T-cell (primary cell): ENCODE measurements around the gene NPAS3. TPM values are rescaled to one million over a fixed set of nuclear protein-coding genes. Genes with fewer than 3 reads are reported as not detected.

ENCODE experiments used
- ATAC-seq, 4 experiments: fragments of 200-7000 bp in 3 of 4; fragments of 150-1000 bp in 1 of 4; cut with Tn5 transposase; replicated peaks in 1 of 4; 1 replicate in 3 of 4; 2 replicates in 1 of 4; pipeline ENCODE4 v1.10.0; 2021; ENCODE audit warnings: moderate library complexity in 3 of 4, mild to moderate bottlenecking in 2 of 4, moderate number of reproducible peaks in 1 of 4
- CTCF ChIA-PET, 2 donors: fragments of 300-600 bp; sonication (Branson Sonifier 250); formaldehyde crosslinking; loops; one replicate each; lab custom pipeline; 2022; ENCODE audit warnings: antibody characterized with exemption in 2 of 2; lab: Charles Lee
- POLR2A ChIA-PET, 2 donors: fragments of 300-600 bp; sonication (Branson Sonifier 250); formaldehyde crosslinking; loops; one replicate each; lab custom pipeline; 2022; ENCODE audit warnings: antibody characterized with exemption in 2 of 2; lab: Charles Lee
- DNase-seq, 35 experiments: peaks; one replicate each; pipeline versions ENCODE4 v3.0.0 to v3.0.0-alpha.2; 2013 to 2023
- H3K27ac ChIP-seq: one replicate; pipeline ENCODE4 v1.5.1; 2013; ENCODE audit warnings: low read length
- H3K27me3 ChIP-seq, 2 experiments: replicated peaks in 1 of 2; 1 replicate in 1 of 2; 2 replicates in 1 of 2; pipeline versions ENCODE4 v1.6.1 to v1.7.0; 2013; ENCODE audit warnings: low read length in 1 of 2, mixed read lengths in 1 of 2; ENCODE audit not compliant: control insufficient read depth in 2 of 2, insufficient read depth in 2 of 2; ENCODE audit errors: extremely low read depth in 1 of 2
- H3K36me3 ChIP-seq, 2 donors: 1 replicate in 1 of 2; 2 replicates in 1 of 2; pipeline versions ENCODE4 v1.6.1 to v1.7.0; 2013; ENCODE audit warnings: low read length in 1 of 2; ENCODE audit not compliant: control insufficient read depth in 2 of 2, insufficient read depth in 1 of 2; ENCODE audit errors: extremely low read depth in 1 of 2
- H3K4me1 ChIP-seq, 2 experiments: 1 replicate in 1 of 2; 2 replicates in 1 of 2; pipeline versions ENCODE4 v1.6.1 to v1.7.0; 2013; ENCODE audit warnings: low read length in 2 of 2, mixed read lengths in 1 of 2; ENCODE audit not compliant: insufficient read depth in 2 of 2, control insufficient read depth in 1 of 2; ENCODE audit errors: extremely low read depth in 1 of 2
- H3K4me3 ChIP-seq, 2 donors: 1 replicate in 1 of 2; 2 replicates in 1 of 2; pipeline versions ENCODE4 v1.5.1 to v1.7.0; 2013; ENCODE audit warnings: mild to moderate bottlenecking in 2 of 2, low read length in 1 of 2, moderate library complexity in 1 of 2; ENCODE audit not compliant: control insufficient read depth in 1 of 2; ENCODE audit errors: extremely low read depth in 1 of 2
- H3K9me3 ChIP-seq: 2 replicates; pipeline ENCODE4 v1.7.0; 2013
- H3K27ac Mint-ChIP-seq, 2 donors: one replicate each; pipeline ENCODE4 v1.8.0; 2020 to 2021; ENCODE audit warnings: mild to moderate bottlenecking in 2 of 2, mixed read lengths in 2 of 2
- H3K27me3 Mint-ChIP-seq, 2 donors: one replicate each; pipeline ENCODE4 v1.8.0; 2021 to 2022; ENCODE audit warnings: mixed read lengths in 2 of 2
- H3K36me3 Mint-ChIP-seq: one replicate; pipeline ENCODE4 v1.8.0; 2021; ENCODE audit warnings: mixed read lengths
- H3K4me1 Mint-ChIP-seq, 3 donors: one replicate each; pipeline ENCODE4 v1.8.0; 2020 to 2022; ENCODE audit warnings: mixed read lengths in 3 of 3, mild to moderate bottlenecking in 1 of 3
- H3K4me3 Mint-ChIP-seq, 3 donors: one replicate each; pipeline ENCODE4 v1.8.0; 2020 to 2022; ENCODE audit warnings: mild to moderate bottlenecking in 3 of 3, mixed read lengths in 3 of 3, moderate library complexity in 3 of 3
- H3K9me3 Mint-ChIP-seq, 3 donors: one replicate each; pipeline ENCODE4 v1.8.0; 2020 to 2022; ENCODE audit warnings: mixed read lengths in 3 of 3
- WGBS: methylation state at CpG from one replicate; pipeline ENCODE4 v1.1.5; 2013; ENCODE audit warnings: missing lambda C conversion rate; ENCODE audit not compliant: insufficient coverage; 5-methylcytosine and 5-hydroxymethylcytosine counted together
- total RNA-seq, 35 experiments: library from RNA in 6 of 35; stranded (reverse) in 6 of 35; fragments of 120-200 nt in 1 of 35; gene quantifications; one replicate each; pipeline versions ENCODE4 v1.2.1 to v1.2.4 and lab custom pipeline; 2013 to 2026

Gene NPAS3
- total RNA-seq, 5 donors from 2014 or later (not counting 1 experiment from before 2014, with no cell fraction given): 0.10 TPM; not detected in 4

- Histone ChIP-seq H3K4me3 (no peak overlapping the region), H3K27me3 (no peaks in the 10 kb centered on the region), H3K4me1 (no peaks in the 10 kb centered on the region), H3K9me3 (no peaks in the 10 kb centered on the region), H3K27ac (no peak overlapping the region), H3K36me3 (no peaks in the 10 kb centered on the region)
- DNase-seq (no peak), ATAC-seq (no peak)
- no peaks in the 10 kb centered on the region for H3K9me3 Mint-ChIP-seq
- no peaks in the 10 kb centered on the region for H3K4me1 Mint-ChIP-seq
- no peak overlapping the region for H3K4me3 Mint-ChIP-seq
- H3K27ac Mint-ChIP-seq: no peak overlapping the region
- CTCF ChIA-PET: no interaction called here
- POLR2A ChIA-PET: no interaction called here
- 78% methylated on average over 7 of the region's 12 CpGs for WGBS
- peaks cover 0 to 12% of the 10 kb centered on the region in 2 donors for H3K27me3 Mint-ChIP-seq
- no peaks in the 10 kb centered on the region for H3K36me3 Mint-ChIP-seq
Measured at GRCh38 chr14:33699300-33699983, 760.8 kb downstream of the NPAS3 start.

- ChIA-PET POLR2A (no interaction called here), CTCF (no interaction called here)
- Mint-ChIP-seq H3K4me3 (no peak overlapping the region), H3K27ac (no peak overlapping the region), H3K9me3 (no peaks in the 10 kb centered on the region), H3K4me1 (no peaks in the 10 kb centered on the region), H3K27me3 (peaks cover 0 to 13% of the 10 kb centered on the region in 2 donors), H3K36me3 (no peaks in the 10 kb centered on the region)
- Histone ChIP-seq H3K27me3 (no peaks in the 10 kb centered on the region), H3K4me3 (no peak overlapping the region), H3K36me3 (no peaks in the 10 kb centered on the region), H3K4me1 (no peaks in the 10 kb centered on the region), H3K27ac (no peak overlapping the region), H3K9me3 (no peaks in the 10 kb centered on the region)
- no peak for ATAC-seq
- 77% methylated on average over 2 of the region's 6 CpGs for WGBS
- DNase-seq: no peak
Measured at GRCh38 chr14:33700052-33700451, 761.4 kb downstream of the NPAS3 start.

- H3K4me3 Mint-ChIP-seq: no peak overlapping the region
- peaks cover 0 to 23% of the 10 kb centered on the region in 2 donors for H3K27me3 Mint-ChIP-seq
- no peaks in the 10 kb centered on the region for H3K36me3 ChIP-seq
- ATAC-seq: no peak
- no peaks in the 10 kb centered on the region for H3K9me3 ChIP-seq
- H3K36me3 Mint-ChIP-seq: no peaks in the 10 kb centered on the region
- H3K4me3 ChIP-seq: no peak overlapping the region
- no peak for DNase-seq
- H3K9me3 Mint-ChIP-seq: no peaks in the 10 kb centered on the region
- ChIA-PET POLR2A (no interaction called here), CTCF (no interaction called here)
- WGBS: no CpG with 5 or more reads among the region's 1 CpG
- H3K27me3 ChIP-seq: no peaks in the 10 kb centered on the region
- H3K4me1 Mint-ChIP-seq: no peaks in the 10 kb centered on the region
- no peak overlapping the region for H3K27ac ChIP-seq
- H3K27ac Mint-ChIP-seq: no peak overlapping the region
- no peaks in the 10 kb centered on the region for H3K4me1 ChIP-seq
Measured at GRCh38 chr14:33702293-33702692, 763.6 kb downstream of the NPAS3 start.

GRCh38 chr14:33704481-33704880 lies 765.8 kb downstream of the NPAS3 start:
- Mint-ChIP-seq H3K4me1 (no peaks in the 10 kb centered on the region), H3K9me3 (no peaks in the 10 kb centered on the region), H3K27me3 (peaks cover 0 to 23% of the 10 kb centered on the region in 2 donors), H3K27ac (no peak overlapping the region), H3K36me3 (no peaks in the 10 kb centered on the region), H3K4me3 (no peak overlapping the region)
- 100% methylated on average over 2 of the region's 2 CpGs for WGBS
- CTCF ChIA-PET: no interaction called here
- H3K4me3 ChIP-seq: no peak overlapping the region
- POLR2A ChIA-PET: no interaction called here
- DNase-seq: no peak
- H3K36me3 ChIP-seq: no peaks in the 10 kb centered on the region
- H3K27ac ChIP-seq: no peak overlapping the region
- no peaks in the 10 kb centered on the region for H3K9me3 ChIP-seq
- H3K4me1 ChIP-seq: no peaks in the 10 kb centered on the region
- ATAC-seq: no peak
- H3K27me3 ChIP-seq: no peaks in the 10 kb centered on the region

GRCh38 chr14:33705490-33705889 lies 766.8 kb downstream of the NPAS3 start:
- CTCF ChIA-PET: no interaction called here
- no peak overlapping the region for H3K4me3 Mint-ChIP-seq
- no peaks in the 10 kb centered on the region for H3K36me3 Mint-ChIP-seq
- no peaks in the 10 kb centered on the region for H3K27me3 ChIP-seq
- H3K4me1 Mint-ChIP-seq: no peaks in the 10 kb centered on the region
- WGBS: 85% methylated on average over 3 of the region's 7 CpGs
- no peaks in the 10 kb centered on the region for H3K9me3 Mint-ChIP-seq
- peaks cover 0 to 23% of the 10 kb centered on the region in 2 donors for H3K27me3 Mint-ChIP-seq
- no peak overlapping the region for H3K27ac Mint-ChIP-seq
- no peak overlapping the region for H3K27ac ChIP-seq
- POLR2A ChIA-PET: no interaction called here
- no peaks in the 10 kb centered on the region for H3K9me3 ChIP-seq
- no peak overlapping the region for H3K4me3 ChIP-seq
- H3K4me1 ChIP-seq: no peaks in the 10 kb centered on the region
- DNase-seq (no peak), ATAC-seq (no peak)
- no peaks in the 10 kb centered on the region for H3K36me3 ChIP-seq

DNA sequence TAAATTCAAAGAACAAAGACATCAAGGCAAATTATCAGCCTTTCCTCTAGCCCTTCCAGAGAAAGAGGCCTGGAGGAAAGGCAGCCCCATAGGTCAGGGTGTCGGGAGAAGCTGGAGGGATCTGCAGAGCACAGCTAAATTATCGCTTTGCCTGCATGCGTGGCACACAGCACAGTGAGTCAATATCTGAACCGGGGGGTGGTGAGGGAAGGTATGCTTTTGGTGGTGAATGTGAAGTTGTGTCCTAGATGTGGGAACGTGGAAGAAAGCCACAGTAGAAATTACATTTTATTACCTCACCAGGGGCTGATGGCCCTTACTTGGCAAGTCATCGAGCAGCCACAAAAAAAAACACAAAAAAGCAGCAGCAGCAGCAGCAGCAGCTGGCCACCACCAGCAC lies 769.0 kb downstream of the NPAS3 start:
- POLR2A ChIA-PET: no interaction called here
- no peak overlapping the region for H3K27ac ChIP-seq
- no peak overlapping the region for H3K27ac Mint-ChIP-seq
- CTCF ChIA-PET: no interaction called here
- no peaks in the 10 kb centered on the region for H3K36me3 Mint-ChIP-seq
- H3K4me1 ChIP-seq: no peaks in the 10 kb centered on the region
- no peaks in the 10 kb centered on the region for H3K36me3 ChIP-seq
- H3K27me3 ChIP-seq: no peaks in the 10 kb centered on the region
- H3K4me3 Mint-ChIP-seq: no peak overlapping the region
- H3K9me3 ChIP-seq: no peaks in the 10 kb centered on the region
- H3K27me3 Mint-ChIP-seq: peaks cover 0 to 11% of the 10 kb centered on the region in 2 donors
- DNase-seq: no peak
- ATAC-seq: no peak
- 75% methylated on average over 2 of the region's 6 CpGs for WGBS
- no peak overlapping the region for H3K4me3 ChIP-seq
- no peaks in the 10 kb centered on the region for H3K4me1 Mint-ChIP-seq
- H3K9me3 Mint-ChIP-seq: no peaks in the 10 kb centered on the region

GRCh38 chr14:33709283-33709682 lies 770.6 kb downstream of the NPAS3 start:
- H3K27ac ChIP-seq: no peak overlapping the region
- no peaks in the 10 kb centered on the region for H3K9me3 Mint-ChIP-seq
- no peaks in the 10 kb centered on the region for H3K27me3 ChIP-seq
- H3K36me3 Mint-ChIP-seq: no peaks in the 10 kb centered on the region
- WGBS: no CpG with 5 or more reads among the region's 4 CpGs
- no peak overlapping the region for H3K4me3 Mint-ChIP-seq
- H3K27ac Mint-ChIP-seq: no peak overlapping the region
- no peak for ATAC-seq
- ChIA-PET CTCF (no interaction called here), POLR2A (no interaction called here)
- H3K9me3 ChIP-seq: no peaks in the 10 kb centered on the region
- H3K36me3 ChIP-seq: no peaks in the 10 kb centered on the region
- no peaks in the 10 kb centered on the region for H3K4me1 ChIP-seq
- H3K27me3 Mint-ChIP-seq: peaks cover 0 to 11% of the 10 kb centered on the region in 2 donors
- no peak for DNase-seq
- no peaks in the 10 kb centered on the region for H3K4me1 Mint-ChIP-seq
- H3K4me3 ChIP-seq: no peak overlapping the region
